Stimulated activated CD4-positive, alpha-beta T cell treated with anti-CD3 and anti-CD28 coated beads, TNF-alpha, amount 100 ng/mL, for 1 hour (primary cell): ENCODE measurements around the gene NCAM1.

Experiments
- DNase-seq, 3 donors: peaks; one replicate each; pipeline ENCODE4 v3.0.0-alpha.2; 2020; ENCODE audit warnings: low read depth in 3 of 3, low spot score in 1 of 3

The NCAM1 gene

DNA sequence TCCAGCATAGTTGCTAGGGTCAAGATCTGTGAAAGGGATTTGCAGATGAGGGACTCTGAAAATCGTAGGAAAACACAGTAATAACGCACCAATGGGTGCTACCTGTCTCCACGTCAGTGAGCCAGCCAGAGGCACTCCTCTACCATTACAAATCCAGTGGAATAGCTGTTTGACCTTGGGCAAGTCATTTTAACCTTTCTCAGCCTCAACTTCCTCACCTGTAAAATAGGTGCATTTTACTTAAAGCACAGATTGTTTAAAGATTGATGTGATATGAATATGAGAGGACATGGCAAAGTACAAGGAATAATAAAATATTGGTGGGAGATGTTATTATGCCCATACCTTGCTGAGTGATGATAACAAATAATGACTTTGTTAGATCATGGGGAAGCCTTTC lies 205.1 kb downstream of the NCAM1 start:
- DNase-seq, result no peak

DNA sequence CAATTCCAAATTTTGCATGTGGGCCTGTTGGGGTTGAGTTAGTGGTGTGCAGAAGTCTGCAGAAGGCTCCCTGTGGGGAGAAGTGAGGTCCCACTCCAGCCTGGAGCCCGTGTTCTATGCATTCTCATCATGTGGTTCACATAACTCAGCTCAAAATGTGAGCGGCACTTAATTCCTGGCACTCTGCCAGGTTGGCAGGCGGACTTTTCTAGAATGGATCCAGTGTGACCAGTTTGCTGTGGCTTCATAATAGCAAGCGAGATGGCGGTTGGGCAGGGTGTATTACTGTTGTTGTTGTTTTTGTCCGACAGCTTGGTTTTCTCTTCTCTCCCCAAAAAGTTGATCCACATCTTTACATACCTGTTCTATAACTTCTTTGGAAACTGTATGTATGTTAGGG lies 206.4 kb downstream of the NCAM1 start:
- DNase-seq, result no peak

DNA sequence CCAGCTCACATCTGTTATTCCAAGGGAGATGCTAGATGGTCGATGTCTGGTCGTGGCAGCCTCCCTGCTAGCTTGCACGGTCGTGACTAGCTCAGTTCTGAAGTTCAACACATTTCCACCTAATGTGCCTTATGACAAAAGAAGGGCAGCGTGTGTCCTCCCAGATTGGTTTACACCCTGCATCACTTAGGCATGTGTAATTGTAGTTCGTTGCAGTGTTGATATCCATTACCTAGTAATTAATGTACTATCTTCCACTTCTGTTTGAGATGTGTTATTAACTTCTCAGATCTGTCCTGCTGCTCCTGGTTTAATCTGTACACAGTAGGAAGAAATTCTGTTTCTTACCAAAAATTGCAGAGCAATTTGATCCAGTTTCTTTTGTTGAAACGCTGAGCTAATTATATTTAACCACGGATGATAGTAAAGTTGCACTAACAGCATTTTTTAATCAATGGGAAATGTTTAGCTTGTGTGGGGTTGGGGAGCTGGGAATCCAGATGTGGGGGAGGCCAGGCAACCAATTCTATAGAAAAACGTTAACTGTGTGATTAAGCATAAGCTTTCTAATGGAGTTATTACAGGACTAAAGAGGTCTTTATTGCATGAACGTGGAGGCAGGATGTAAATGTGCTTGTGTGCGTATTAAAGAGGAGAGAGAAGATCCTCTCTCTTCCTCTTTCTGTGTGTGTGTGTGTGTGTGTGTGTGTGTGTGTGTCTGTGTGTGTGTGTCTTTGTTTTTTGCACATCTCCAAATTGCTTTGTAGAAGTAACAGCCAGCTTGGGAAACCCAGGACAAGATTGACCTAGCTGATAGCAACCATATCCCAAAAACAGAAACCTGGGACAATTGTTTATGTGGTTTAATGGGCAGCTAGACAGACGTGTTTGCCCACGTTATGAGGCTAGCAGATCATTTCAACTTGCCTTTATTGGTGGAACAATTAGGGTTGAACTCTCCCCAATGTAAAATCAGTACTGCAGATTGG lies 207.4 kb downstream of the NCAM1 start:
- DNase-seq, result no peak

DNA sequence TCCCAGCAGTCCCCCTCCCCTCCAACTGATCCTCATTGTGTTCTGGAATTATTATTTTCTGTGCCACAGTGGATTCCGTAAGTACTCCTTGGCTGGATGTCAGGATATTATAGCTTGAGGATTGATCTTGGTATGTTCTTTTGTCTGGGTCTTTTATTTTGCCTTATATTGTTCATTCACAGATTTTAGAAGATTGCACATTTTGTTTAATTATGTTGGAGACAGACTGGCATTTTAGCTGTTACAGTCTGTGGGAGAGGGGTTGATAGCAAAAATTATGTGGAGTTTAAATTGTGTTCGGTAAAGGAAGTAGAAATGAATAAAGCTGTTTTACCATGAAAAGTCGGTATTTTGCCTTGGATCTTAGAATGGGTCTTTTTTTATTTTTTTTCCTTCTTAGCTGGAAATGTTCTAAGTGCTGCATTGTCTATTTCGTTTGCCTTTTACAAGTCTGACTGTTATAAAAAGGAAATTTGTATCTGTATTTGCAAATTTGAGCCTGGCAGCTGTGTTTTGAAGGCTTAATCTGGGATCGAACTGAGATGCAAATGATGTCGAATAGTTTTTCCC lies 211.2 kb downstream of the NCAM1 start:
- DNase-seq, result no peak

DNA sequence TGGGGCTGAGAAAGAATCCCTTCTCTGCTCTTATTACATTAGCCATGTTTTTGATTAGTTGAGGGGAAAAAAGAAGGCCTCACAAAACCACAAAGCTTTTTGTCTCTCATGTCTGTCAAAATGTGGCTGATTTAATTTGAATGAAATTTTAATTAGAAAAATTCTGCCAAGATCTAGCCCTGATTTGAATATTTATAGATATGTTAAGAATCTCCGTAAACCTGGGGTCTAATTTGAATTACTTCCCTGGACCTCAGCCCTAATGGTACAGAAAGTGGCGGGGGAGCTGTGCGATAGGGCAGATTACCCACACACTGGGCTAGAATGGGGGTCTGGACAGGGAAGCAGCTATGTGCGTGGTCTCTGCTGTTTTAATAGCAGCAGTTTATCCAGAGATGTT lies 211.9 kb downstream of the NCAM1 start:
- DNase-seq, result no peak

DNA sequence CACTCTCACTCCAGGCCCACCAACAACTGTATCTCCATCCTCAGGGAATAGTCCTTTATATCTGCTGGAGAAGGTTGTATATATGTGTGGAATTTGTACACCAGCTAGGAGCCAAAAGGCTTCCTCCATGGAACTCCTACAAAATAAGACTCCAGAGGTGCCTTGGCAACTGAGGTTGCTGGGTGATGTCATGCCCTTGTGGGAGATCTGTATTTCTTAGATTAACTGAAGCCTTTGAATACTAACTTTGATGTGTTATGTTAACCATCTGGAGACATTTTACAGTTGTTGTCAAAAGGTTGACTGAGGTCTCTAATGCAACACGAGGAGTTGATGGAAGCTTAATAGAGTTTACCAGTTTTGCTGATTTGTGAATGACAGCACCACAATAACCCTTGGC lies 213.7 kb downstream of the NCAM1 start:
- DNase-seq, result no peak

DNA sequence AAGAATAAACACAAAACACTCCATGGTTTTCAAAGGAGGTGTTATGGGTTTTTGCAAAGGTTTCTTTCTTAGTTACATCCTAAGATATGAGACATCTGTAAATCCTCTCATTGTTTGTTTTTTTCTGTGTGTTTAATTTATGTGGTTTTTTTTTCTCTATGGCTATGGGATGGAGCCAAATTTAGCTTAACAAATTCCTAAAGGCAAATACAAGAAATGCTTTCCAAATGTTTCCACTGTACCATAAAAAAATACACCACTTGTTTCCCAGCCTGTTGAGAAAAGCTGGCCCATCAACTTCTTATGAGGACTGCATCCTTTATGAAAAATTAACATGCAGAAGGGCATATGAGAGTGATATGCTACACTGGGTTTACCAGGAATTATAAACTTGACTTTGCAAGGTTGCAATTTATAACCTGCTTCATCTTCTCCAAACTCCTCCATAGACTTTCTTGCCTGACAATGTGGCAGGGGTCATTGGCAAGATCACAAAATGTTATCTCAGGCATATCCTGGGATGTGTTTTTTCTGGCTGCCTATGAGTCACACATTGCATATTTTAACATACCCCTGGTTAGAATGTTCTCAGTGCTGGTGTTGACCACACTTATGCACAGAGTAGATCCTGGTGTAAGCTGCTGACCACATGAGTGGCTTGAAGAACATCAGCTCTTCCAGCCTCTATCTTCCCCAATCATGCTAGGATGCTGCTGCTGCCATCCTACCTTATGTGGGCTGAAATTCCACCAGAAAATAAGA lies 215.6 kb downstream of the NCAM1 start:
- DNase-seq, result no peak

DNA sequence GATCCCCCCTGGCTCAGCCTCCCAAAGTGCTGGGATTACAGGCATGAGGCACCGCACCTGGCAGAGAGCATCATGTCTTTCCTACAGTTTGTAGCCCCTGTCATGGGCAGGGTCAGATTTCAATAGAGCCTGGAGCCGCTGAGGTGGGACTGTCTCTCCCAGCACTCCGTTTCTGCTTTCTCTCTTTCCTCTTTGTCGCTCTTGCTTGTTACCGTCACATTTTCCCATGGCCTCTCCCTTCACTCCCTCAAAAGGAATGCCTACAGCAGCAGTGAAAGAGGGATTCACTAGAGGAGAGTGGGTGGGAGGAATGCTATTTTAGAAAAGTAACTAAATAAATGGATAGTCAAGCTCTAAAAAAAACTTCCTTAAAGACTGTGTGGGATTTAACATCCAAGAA lies 216.5 kb downstream of the NCAM1 start:
- DNase-seq, result no peak

- DNase-seq, result no peak
These were observed 217.3 kb downstream of the NCAM1 start for GRCh38 chr11:113178381-113179070.

DNA sequence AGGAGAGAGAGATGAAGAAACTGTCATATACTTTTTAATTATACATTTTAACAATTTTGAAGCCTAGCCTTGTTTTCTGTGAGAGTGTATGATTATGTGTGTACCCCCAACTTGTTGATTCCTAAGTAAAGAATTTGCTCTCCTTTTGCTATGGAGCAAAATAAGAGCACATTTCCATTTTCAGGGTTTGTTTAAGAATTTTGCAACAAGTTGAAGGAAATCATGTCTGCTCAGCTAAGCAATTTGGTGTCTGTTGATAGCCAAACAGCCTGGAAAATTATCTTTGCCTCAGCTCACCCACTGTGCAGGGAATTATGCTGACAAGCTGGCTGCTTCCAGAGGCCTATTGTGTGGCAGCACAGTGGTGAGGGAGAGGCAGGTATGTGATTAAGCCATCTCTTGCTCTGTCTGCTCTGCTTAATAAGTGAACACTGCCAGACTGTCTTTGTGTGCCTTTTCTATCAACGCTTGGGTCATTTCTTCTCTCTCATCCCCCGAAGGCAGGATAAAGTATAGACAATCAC lies 218.0 kb downstream of the NCAM1 start:
- no peak for DNase-seq

DNA sequence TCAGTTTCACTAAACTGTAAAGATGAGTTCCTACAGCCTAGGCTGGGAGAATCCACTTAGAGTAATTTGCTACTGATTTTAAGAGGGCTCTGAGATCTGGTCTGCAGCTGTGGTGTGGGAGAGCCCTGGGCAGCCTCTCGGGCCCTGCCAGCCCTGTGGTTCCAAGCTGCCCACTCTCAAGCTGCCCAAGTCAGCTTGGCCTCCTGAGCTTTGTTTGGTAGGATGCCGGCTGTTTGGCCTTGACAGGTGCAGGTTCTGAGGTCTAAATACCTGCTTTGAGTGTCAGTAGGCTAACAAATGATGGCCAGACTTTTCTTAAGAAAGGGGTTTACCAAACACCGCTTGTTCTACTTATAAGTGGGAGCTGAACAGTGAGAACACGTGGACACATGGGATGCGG lies 219.9 kb downstream of the NCAM1 start:
- no peak for DNase-seq

GRCh38 chr11:113182288-113182687 lies 221.1 kb downstream of the NCAM1 start:
- no peak for DNase-seq

DNA sequence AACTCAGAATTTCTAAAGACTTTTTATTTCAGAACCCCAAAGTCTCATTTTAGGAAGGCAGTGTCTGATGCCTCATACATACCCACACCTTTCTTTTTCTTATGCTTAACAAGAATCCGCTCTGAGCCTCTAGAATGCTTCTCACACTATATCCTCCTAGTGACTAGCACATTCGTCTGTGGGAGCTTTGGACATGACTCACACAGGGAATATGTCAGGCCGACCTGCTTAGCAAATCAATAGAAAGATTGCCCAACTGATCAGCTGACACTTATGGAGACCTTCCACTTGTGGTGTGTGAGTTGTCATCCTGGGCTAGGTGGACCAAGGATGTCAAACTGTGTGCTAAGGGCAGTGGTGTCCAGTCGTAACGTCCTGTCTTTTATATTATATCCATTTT lies 223.3 kb downstream of the NCAM1 start:
- no peak for DNase-seq

- DNase-seq, result no peak
These were observed 227.2 kb downstream of the NCAM1 start for GRCh38 chr11:113188371-113188834.

- no peak for DNase-seq
These were observed 228.9 kb downstream of the NCAM1 start for GRCh38 chr11:113189909-113190667.

- no peak for DNase-seq
These were observed 231.1 kb downstream of the NCAM1 start for GRCh38 chr11:113192121-113192925.

- DNase-seq, result no peak
These were observed 231.8 kb downstream of the NCAM1 start for GRCh38 chr11:113193016-113193415.

DNA sequence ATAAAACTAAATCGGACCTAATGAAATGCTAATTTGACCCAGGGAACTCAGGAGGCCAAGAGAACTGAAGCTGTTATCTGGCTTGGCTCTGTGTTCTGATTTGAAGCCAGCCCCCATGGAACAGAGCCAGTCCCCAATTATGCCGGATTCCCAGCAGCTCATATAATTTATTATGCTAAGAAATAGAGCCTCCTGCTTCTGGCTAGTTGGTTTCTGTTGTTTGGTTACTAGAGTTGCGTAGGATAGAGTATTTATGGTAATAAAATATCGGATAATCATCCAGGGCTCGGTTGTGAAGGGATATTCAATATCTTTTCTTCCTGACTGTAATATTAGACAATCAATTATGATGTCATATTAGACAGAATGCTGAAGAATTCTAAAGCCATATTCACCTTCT lies 232.7 kb downstream of the NCAM1 start:
- no peak for DNase-seq

- DNase-seq, result no peak
These were observed 234.5 kb downstream of the NCAM1 start for GRCh38 chr11:113195728-113196127.
